Bronchial epithelial cell (primary cell): ENCODE measurements around the gene CCNL2. TPM values are rescaled to one million over a fixed set of nuclear protein-coding genes. Genes with fewer than 3 reads are reported as not detected.

Source experiments
- DNase-seq: peaks from one replicate; pipeline ENCODE4 v3.0.0-alpha.2; 2010; ENCODE audit warnings: low read depth
- FAIRE-seq: peaks from 2 replicates; lab custom pipeline; 2011; peaks lifted over from hg19 to GRCh38; lab: Jason Lieb, UNC
- H3K27me3 ChIP-seq: 2 replicates; pipeline ENCODE4 v1.5.1; 2011; ENCODE audit warnings: low read length; ENCODE audit not compliant: control insufficient read depth, insufficient read depth
- H3K36me3 ChIP-seq: 2 replicates; pipeline ENCODE4 v1.5.1; 2011; ENCODE audit warnings: low read length; ENCODE audit not compliant: control insufficient read depth, insufficient read depth
- H3K4me3 ChIP-seq: 2 replicates; pipeline ENCODE4 v1.5.1; 2011; ENCODE audit warnings: mild to moderate bottlenecking, low read depth, low read length, control low read depth
- CTCF ChIP-seq: IDR thresholded peaks from 2 replicates; pipeline ENCODE4 v1.5.1; 2011; ENCODE audit warnings: mild to moderate bottlenecking, moderate library complexity, low read length, control low read depth, inconsistent platforms; ENCODE audit not compliant: insufficient read depth, severe bottlenecking
- total RNA-seq: library from RNA; depleted of rRNA; stranded (reverse); fragments of >200 nt; gene quantifications from 2 replicates; pipeline ENCODE4 v1.2.1, GENCODE V29; 2014

The CCNL2 gene
- total RNA-seq, 1 donor from 2014 or later, result 134 TPM

GRCh38 chr1:1432951-1433803 lies 34.0 kb upstream of the CCNL2 start:
- Histone ChIP-seq H3K4me3 (peak overlapping the region; percentile 9), H3K36me3 (no peaks in the 10 kb centered on the region), H3K27me3 (no peaks in the 10 kb centered on the region)
- TF ChIP-seq CTCF, result no peak
- FAIRE-seq (no peak), DNase-seq (peak; percentile 62)

GRCh38 chr1:1432274-1432950 lies 33.3 kb upstream of the CCNL2 start:
- Histone ChIP-seq H3K36me3 (no peaks in the 10 kb centered on the region), H3K4me3 (no peak overlapping the region), H3K27me3 (no peaks in the 10 kb centered on the region)
- TF ChIP-seq CTCF, result no peak
- FAIRE-seq (no peak), DNase-seq (no peak)

GRCh38 chr1:1431845-1432273 lies 32.7 kb upstream of the CCNL2 start:
- FAIRE-seq (no peak), DNase-seq (no peak)
- Histone ChIP-seq H3K4me3 (no peak overlapping the region), H3K36me3 (no peaks in the 10 kb centered on the region), H3K27me3 (no peaks in the 10 kb centered on the region)
- TF ChIP-seq CTCF, result no peak

- no peak for TF ChIP-seq CTCF
- FAIRE-seq (no peak), DNase-seq (no peak)
- Histone ChIP-seq H3K27me3 (no peaks in the 10 kb centered on the region), H3K36me3 (no peaks in the 10 kb centered on the region), H3K4me3 (no peak overlapping the region)
Measured at GRCh38 chr1:1430992-1431844, 32.1 kb upstream of the CCNL2 start.

GRCh38 chr1:1430114-1430982 lies 31.2 kb upstream of the CCNL2 start:
- peak; percentile 24 for TF ChIP-seq CTCF
- Histone ChIP-seq H3K36me3 (no peaks in the 10 kb centered on the region), H3K27me3 (no peaks in the 10 kb centered on the region), H3K4me3 (no peak overlapping the region)
- FAIRE-seq (no peak), DNase-seq (no peak)
